GM18868 (cell line): ENCODE results near the gene PCBD1.

ENCODE experiments used
- ATAC-seq: cut with Tn5 transposase; IDR thresholded peaks from one replicate; pipeline ENCODE4 v1.9.1; 2021; ENCODE audit warnings: mild to moderate bottlenecking, moderate library complexity; ENCODE audit not compliant: unreplicated experiment

Gene PCBD1

DNA sequence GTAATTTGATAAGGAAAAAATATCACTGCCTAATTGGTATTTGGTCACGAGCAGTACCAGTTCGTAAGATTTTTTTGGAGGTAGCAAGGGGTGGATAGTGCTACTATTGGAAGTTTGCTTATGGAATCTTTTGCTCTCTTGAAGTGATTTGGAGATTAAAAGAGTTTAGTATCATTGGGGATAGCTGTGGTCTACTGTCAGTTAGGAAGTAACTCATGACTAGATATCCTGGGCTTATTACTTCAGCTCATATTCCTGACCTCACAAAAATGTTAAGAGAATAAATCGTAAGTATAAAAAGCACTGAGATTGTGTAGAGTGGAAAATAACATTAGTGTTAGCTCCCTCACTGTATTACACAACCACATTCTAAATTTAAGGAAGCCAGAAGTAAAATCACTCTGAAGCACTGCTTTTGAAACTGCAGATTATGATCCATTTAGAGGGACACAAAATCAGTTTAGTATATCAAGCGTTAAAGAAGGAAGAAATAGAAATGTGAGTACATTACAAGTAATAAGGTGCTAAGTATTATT lies 50.0 kb downstream of the PCBD1 start:
- no peak for ATAC-seq

DNA sequence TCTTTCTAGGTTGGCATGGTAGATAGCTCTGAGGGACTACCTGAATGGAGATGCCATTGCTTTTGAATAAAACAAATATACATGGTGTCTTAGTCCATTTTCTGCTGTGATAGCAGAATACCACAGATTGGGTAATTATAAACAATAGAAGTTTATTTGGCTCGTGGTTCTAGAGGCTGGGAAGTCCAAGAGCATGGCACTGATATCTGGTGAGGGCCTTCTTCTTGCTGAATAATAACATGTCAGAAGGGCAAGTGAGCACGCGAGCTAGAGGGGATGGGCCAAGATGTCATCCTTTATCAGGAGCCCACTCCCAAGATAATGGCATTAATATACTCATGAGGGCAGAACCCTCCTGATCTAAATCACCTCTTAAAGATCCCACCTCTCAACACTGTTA lies 50.7 kb downstream of the PCBD1 start:
- no peak for ATAC-seq

DNA sequence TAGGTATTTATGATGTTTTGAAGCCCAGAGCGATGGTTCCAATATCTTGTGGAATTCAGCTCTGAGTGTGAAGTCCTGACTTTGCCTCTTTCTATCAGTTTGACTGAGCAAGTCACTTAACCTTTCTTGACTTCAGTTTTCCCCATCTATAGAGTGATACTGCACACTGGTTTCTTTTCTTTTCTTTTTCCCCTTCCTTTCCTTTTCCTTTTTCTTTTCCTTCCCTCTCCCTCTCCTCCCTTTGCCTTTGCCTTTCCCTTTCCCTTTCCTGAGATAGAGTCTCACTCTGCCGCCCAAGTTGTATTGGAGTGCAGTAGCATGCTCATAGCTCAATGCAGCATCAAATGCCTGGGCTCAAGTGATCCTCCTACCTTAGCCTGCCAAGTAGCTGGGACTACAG lies 52.0 kb downstream of the PCBD1 start:
- no peak for ATAC-seq

DNA sequence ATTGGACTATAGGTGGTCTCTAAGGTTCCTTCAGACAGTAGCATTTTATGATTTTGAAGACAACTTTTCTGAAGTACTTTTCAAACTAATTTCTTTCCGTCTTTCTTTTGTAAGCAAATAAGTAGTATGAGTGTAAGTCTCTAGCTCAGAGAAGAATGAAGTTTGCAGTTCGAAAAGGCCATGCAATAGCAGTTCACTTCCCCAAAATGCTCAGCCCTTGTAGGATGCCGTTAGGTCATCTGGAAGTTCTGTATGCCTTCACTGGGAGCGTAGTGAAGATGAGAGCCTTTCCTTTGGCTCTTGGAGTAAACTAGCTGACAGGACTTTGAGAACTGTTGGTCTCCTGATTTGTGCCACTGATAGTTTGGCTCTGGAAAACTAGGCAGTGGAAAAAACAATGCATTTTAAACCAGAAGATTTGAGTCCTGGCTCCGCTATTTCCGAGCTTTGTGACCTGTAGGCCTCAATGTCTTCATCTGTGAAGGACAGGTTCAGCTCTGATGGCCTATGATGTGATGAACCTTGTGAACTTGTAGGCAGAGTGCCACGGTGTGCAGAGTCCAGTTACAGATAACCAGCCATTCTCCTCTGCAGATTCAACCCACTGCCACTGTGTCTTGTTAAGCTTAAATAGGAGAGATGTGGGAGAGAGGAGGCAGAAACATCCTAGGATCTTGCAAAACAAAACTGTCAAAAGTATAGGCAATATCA lies 53.8 kb downstream of the PCBD1 start:
- ATAC-seq = no peak

DNA sequence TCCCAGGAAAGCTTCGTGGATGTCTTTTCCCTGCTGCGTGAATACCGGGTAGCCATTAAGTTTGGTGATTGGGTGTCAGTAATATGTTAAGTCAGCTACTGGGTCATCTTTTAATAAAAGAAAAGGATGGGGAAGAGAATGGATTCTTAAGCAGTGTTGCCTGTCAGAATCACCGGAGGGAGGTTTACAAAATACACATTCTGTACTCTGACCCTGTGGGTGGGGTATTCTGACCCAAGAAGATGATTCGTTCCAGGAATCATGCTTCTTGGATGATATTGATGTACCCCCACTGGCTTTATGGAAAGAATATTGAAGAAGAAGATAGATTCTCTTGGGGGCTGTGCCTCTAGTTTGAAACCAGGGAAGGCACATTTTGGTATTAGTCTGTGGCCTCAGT lies 54.3 kb downstream of the PCBD1 start:
- no peak for ATAC-seq

DNA sequence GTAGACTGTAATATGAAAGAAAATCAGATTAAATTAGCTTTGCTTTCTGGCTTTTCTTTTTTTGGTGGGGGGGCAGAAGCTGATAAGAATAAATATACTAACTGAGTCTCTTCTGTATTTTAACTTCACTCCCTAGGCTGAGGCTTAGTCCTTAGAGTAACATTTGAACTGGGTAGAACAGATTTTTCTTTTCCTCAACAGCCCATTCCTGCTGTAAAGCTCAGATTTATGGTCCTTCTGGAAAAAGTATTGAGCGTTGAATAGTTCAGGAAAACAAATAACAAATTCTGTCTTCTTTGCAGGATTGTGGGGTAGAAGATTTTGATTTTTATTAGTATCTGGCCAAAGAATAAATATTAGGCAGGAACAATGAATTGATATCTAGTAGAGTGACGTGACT lies 54.8 kb downstream of the PCBD1 start:
- no peak for ATAC-seq
